Thymus (tissue), 14 donors: ENCODE results near the gene FABP7. TPM values are rescaled to one million over a fixed set of nuclear protein-coding genes. Genes with fewer than 3 reads are reported as not detected.

Experiments used
- DNase-seq, 9 donors: peaks; one replicate each; pipeline ENCODE4 v3.0.0-alpha.2; 2013; ENCODE audit warnings: low spot score in 9 of 9, low read depth in 6 of 9, missing footprints in 1 of 9
- H3K27ac ChIP-seq, 2 donors: one replicate each; pipeline ENCODE4 v1.5.1; 2013; ENCODE audit warnings: control low read depth in 1 of 2, low read depth in 1 of 2, low read length in 1 of 2, mild to moderate bottlenecking in 1 of 2, moderate library complexity in 1 of 2
- H3K27me3 ChIP-seq, 2 donors: one replicate each; pipeline ENCODE4 v1.5.1; 2013; ENCODE audit warnings: low read length in 1 of 2; ENCODE audit not compliant: control insufficient read depth in 2 of 2, insufficient read depth in 1 of 2
- H3K36me3 ChIP-seq, 2 donors: one replicate each; pipeline ENCODE4 v1.5.1; 2013; ENCODE audit warnings: low read length in 1 of 2, mild to moderate bottlenecking in 1 of 2, moderate library complexity in 1 of 2; ENCODE audit not compliant: control insufficient read depth in 2 of 2, insufficient read depth in 2 of 2
- H3K4me1 ChIP-seq, 2 donors: one replicate each; pipeline ENCODE4 v1.5.1; 2013; ENCODE audit warnings: low read length in 2 of 2; ENCODE audit not compliant: control insufficient read depth in 2 of 2, insufficient read depth in 2 of 2
- H3K4me3 ChIP-seq, 2 donors: one replicate each; pipeline ENCODE4 v1.5.1; 2013; ENCODE audit warnings: low read length in 2 of 2, control low read depth in 1 of 2, mild to moderate bottlenecking in 1 of 2
- H3K9me3 ChIP-seq, 2 donors: one replicate each; pipeline ENCODE4 v1.5.1; 2013; ENCODE audit warnings: low read length in 1 of 2, mild to moderate bottlenecking in 1 of 2; ENCODE audit not compliant: control insufficient read depth in 2 of 2, insufficient read depth in 1 of 2
- WGBS: extraction: QIAGEN DNeasy Blood & Tissue Kit; methylation state at CpG from one replicate; pipeline ENCODE4 v1.1.7; 2013; 5-methylcytosine and 5-hydroxymethylcytosine counted together
- long read RNA-seq, 10 donors: transcript quantifications; one replicate each; lab custom pipeline, GENCODE V29; 2026
- polyA plus RNA-seq: library from polyadenylated mRNA; stranded (reverse); fragments of 200-250 nt; gene quantifications from one replicate; pipeline ENCODE4 v1.2.3, GENCODE V29; 2013
- total RNA-seq: library from RNA; stranded (reverse); fragments of 120-200 nt; gene quantifications from one replicate; pipeline ENCODE4 v1.2.4, GENCODE V29; 2013
- donor health status: healthy.

The FABP7 gene
- total RNA-seq, result 1.9 TPM
- 7.1 TPM for polyA plus RNA-seq
- long read RNA-seq, donor 1, result 0 reads
- long read RNA-seq, donor 2, result 0 reads
- long read RNA-seq, donor 3, partial matches to known transcripts, result 0 of 3 reads
- long read RNA-seq, donor 3, other reads (novel, unspliced or antisense), result 0 of 3 reads
- long read RNA-seq, donor 4, result 0 reads
- long read RNA-seq, donor 5, partial matches to known transcripts, result 0 of 2 reads
- long read RNA-seq, donor 5, other reads (novel, unspliced or antisense), result 0 of 2 reads
- long read RNA-seq, donor 6, transcript FABP7-202 (4 exons, 1,026 nt), result major isoform, 5 of 5 reads
- long read RNA-seq, donor 6, partial matches to known transcripts, result 0 of 5 reads
- long read RNA-seq, donor 6, other reads (novel, unspliced or antisense), result 0 of 5 reads
- long read RNA-seq, donor 7, partial matches to known transcripts, result 0 of 1 reads
- long read RNA-seq, donor 7, other reads (novel, unspliced or antisense), result 0 of 1 reads
- long read RNA-seq, donor 8, result 0 reads
- long read RNA-seq, donor 9, result 0 reads
- long read RNA-seq, donor 10, partial matches to known transcripts, result 0 of 1 reads
- long read RNA-seq, donor 10, other reads (novel, unspliced or antisense), result 0 of 1 reads

- Histone ChIP-seq H3K36me3 (no peaks in the 10 kb centered on the region), H3K4me3 (no peak within 1 kb of the TSS), H3K4me1 (no peaks in the 10 kb centered on the region), H3K27ac (no peak within 1 kb of the TSS), H3K27me3 (peaks cover 0 to 5% of the 10 kb centered on the region in 2 donors), H3K9me3 (no peaks in the 10 kb centered on the region)
- WGBS, result 81% methylated on average over 3 of the region's 3 CpGs
- no peak for DNase-seq
Measured at GRCh38 chr6:122779667-122780066, at the start of gene FABP7. Gene FABP7 (plus strand): TSS chr6:122779716. CDS start chr6:122779795, 79 bp downstream.

GRCh38 chr6:122730334-122730733 lies 49.2 kb upstream of the FABP7 start:
- 95% methylated on average over 3 of the region's 3 CpGs for WGBS
- no peak overlapping the region for H3K27ac ChIP-seq
- no peaks in the 10 kb centered on the region for H3K4me1 ChIP-seq
- DNase-seq, result no peak
- H3K9me3 ChIP-seq, result no peaks in the 10 kb centered on the region
- no peak overlapping the region for H3K4me3 ChIP-seq
- no peaks in the 10 kb centered on the region for H3K27me3 ChIP-seq
- H3K36me3 ChIP-seq, result no peaks in the 10 kb centered on the region

GRCh38 chr6:122730775-122731386 lies 48.6 kb upstream of the FABP7 start:
- Histone ChIP-seq H3K36me3 (no peaks in the 10 kb centered on the region), H3K4me1 (no peaks in the 10 kb centered on the region), H3K4me3 (no peak overlapping the region), H3K27ac (no peak overlapping the region), H3K9me3 (no peaks in the 10 kb centered on the region), H3K27me3 (no peaks in the 10 kb centered on the region)
- WGBS, result 7% methylated on average over 4 of the region's 4 CpGs
- peak in 2 of 9 donors; percentile 17 to 31 for DNase-seq

GRCh38 chr6:122733259-122733658 lies 46.3 kb upstream of the FABP7 start:
- no peaks in the 10 kb centered on the region for H3K9me3 ChIP-seq
- no peak for DNase-seq
- H3K36me3 ChIP-seq, result no peaks in the 10 kb centered on the region
- no peak overlapping the region for H3K27ac ChIP-seq
- 76% methylated on average over 4 of the region's 4 CpGs for WGBS
- no peaks in the 10 kb centered on the region for H3K4me1 ChIP-seq
- H3K4me3 ChIP-seq, result no peak overlapping the region
- H3K27me3 ChIP-seq, result no peaks in the 10 kb centered on the region

GRCh38 chr6:122734529-122735395 lies 44.8 kb upstream of the FABP7 start:
- WGBS, result 82% methylated on average over 10 of the region's 10 CpGs
- H3K27ac ChIP-seq, result peak overlapping the region in 1 of 2 donors; percentile 0
- no peak for DNase-seq
- no peaks in the 10 kb centered on the region for H3K36me3 ChIP-seq
- H3K27me3 ChIP-seq, result no peaks in the 10 kb centered on the region
- no peak overlapping the region for H3K4me3 ChIP-seq
- no peaks in the 10 kb centered on the region for H3K9me3 ChIP-seq
- no peaks in the 10 kb centered on the region for H3K4me1 ChIP-seq

GRCh38 chr6:122735582-122735981 lies 43.9 kb upstream of the FABP7 start:
- H3K9me3 ChIP-seq, result no peaks in the 10 kb centered on the region
- no peak for DNase-seq
- 85% methylated on average over 4 of the region's 4 CpGs for WGBS
- no peaks in the 10 kb centered on the region for H3K4me1 ChIP-seq
- H3K4me3 ChIP-seq, result no peak overlapping the region
- H3K27me3 ChIP-seq, result no peaks in the 10 kb centered on the region
- H3K36me3 ChIP-seq, result no peaks in the 10 kb centered on the region
- peak overlapping the region in 1 of 2 donors; percentile 13 for H3K27ac ChIP-seq

- no peak for DNase-seq
- H3K4me3 ChIP-seq, result no peak overlapping the region
- no peaks in the 10 kb centered on the region for H3K27me3 ChIP-seq
- WGBS, result 90% methylated on average over 4 of the region's 4 CpGs
- H3K9me3 ChIP-seq, result no peaks in the 10 kb centered on the region
- no peaks in the 10 kb centered on the region for H3K4me1 ChIP-seq
- H3K27ac ChIP-seq, result peak overlapping the region in 1 of 2 donors; percentile 13
- H3K36me3 ChIP-seq, result no peaks in the 10 kb centered on the region
Measured at GRCh38 chr6:122736163-122736562, 43.4 kb upstream of the FABP7 start.

- Histone ChIP-seq H3K27ac (no peak overlapping the region), H3K4me3 (no peak overlapping the region), H3K36me3 (no peaks in the 10 kb centered on the region), H3K4me1 (no peaks in the 10 kb centered on the region), H3K27me3 (no peaks in the 10 kb centered on the region), H3K9me3 (no peaks in the 10 kb centered on the region)
- WGBS, result 92% methylated on average over 3 of the region's 3 CpGs
- DNase-seq, result no peak
Measured at GRCh38 chr6:122736616-122737015, 42.9 kb upstream of the FABP7 start.
